Measurements from ENCODE around the gene NEFH. TPM values are rescaled to one million over a fixed set of nuclear protein-coding genes. Genes with fewer than 3 reads are reported as not detected.

The NEFH gene
- total and polyA plus RNA-seq, 2 donors (not counting 1 experiment from before 2014, with no cell fraction given) = 0.04 to 0.10 TPM

DNA sequence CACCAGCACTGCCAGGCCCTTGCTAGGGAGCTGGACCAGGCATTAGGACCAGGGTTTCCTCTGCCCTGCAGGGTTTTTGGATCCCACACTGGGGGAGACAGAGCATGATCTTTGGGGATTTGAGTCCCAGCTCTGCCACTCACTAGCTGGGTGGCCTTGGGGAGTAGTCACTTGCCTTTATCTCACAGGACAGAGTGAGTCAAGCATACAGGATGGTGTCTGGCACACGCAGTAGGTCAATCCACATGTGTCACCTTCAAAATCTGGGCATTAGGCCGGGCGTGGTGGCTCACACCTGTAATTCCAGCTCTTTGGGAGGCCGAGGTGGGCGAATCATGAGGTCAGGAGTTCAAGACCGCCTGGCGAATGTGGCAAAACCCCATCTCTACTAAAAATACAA, 2.7 kb downstream of the NEFH start:
- Mint-ChIP-seq H3K4me3 (no peak overlapping the region), H3K27ac (no peak overlapping the region), H3K27me3 (peaks cover 34% of the 10 kb centered on the region), H3K9me3 (ENCODE audit: insufficient read depth) (no peaks in the 10 kb centered on the region), H3K4me1 (peaks cover 25% of the 10 kb centered on the region)
- Histone ChIP-seq H3K4me3 (ENCODE audit: control extremely low read depth in 1 of 5, extremely low read depth in 1 of 5, insufficient read depth in 1 of 5, low read depth in 2 of 5, low read length in 4 of 5) (no peak overlapping the region), H4K20me1 (ENCODE audit: control insufficient read depth, insufficient read depth, low read length, poor library complexity, severe bottlenecking) (no peaks in the 10 kb centered on the region), H3K4me1 (ENCODE audit: control insufficient read depth in 2 of 2, insufficient read depth in 2 of 2, low read length in 2 of 2) (peaks cover 17 to 29% of the 10 kb centered on the region in 2 donors), H3K36me3 (replicated peaks in 1 of 2; ENCODE audit: control extremely low read depth in 1 of 2, control insufficient read depth in 1 of 2, extremely low read depth in 1 of 2, insufficient read depth in 2 of 2, low read length in 1 of 2) (no peaks in the 10 kb centered on the region), H3K27me3 (replicated peaks in 1 of 4; ENCODE audit: control extremely low read depth in 1 of 4, control insufficient read depth in 3 of 4, insufficient read depth in 4 of 4, low read length in 3 of 4) (peaks cover 0 to 56% (median 40%) of the 10 kb centered on the region in 4 experiments), H2AFZ (ENCODE audit: insufficient read depth, low read depth, low read length, poor library complexity, severe bottlenecking) (no peak overlapping the region), H3K4me2 (replicated peaks; ENCODE audit: low read depth, low read length, poor library complexity, severe bottlenecking) (no peak overlapping the region), H3K9me3 (ENCODE audit: control extremely low read depth in 1 of 3, control insufficient read depth in 2 of 3, insufficient read depth in 1 of 3, low read length in 2 of 3) (peaks cover 0 to 27% (median 0%) of the 10 kb centered on the region in 3 donors), H3K27ac (ENCODE audit: low read length in 2 of 2) (no peak overlapping the region), H3K79me2 (ENCODE audit: control insufficient read depth, insufficient read depth, low read length) (no peaks in the 10 kb centered on the region), H3K9ac (ENCODE audit: low read length) (no peak overlapping the region)
- TF ChIP-seq EZH2 (IDR thresholded peaks at IDR 0.05; ENCODE audit: borderline replicate concordance, insufficient read depth, low read depth, low read length, poor library complexity, severe bottlenecking) = no peak
- ATAC-seq (ENCODE audit: low read depth) = no peak
- intact Hi-C loops (cut with micrococcal nuclease) = no loop called here
- WGBS (ENCODE audit: insufficient coverage) = 98% methylated on average over 3 of the region's 7 CpGs
- ChIA-PET CTCF (interaction anchor here (1.0 to 2.4 kb wide), 2 partner anchors 11 to 522 kb away, joined by 3 to 10 read pairs; no protein-coding TSS in a partner anchor), POLR2A (no interaction called here)
- no peak for DNase-seq

DNA sequence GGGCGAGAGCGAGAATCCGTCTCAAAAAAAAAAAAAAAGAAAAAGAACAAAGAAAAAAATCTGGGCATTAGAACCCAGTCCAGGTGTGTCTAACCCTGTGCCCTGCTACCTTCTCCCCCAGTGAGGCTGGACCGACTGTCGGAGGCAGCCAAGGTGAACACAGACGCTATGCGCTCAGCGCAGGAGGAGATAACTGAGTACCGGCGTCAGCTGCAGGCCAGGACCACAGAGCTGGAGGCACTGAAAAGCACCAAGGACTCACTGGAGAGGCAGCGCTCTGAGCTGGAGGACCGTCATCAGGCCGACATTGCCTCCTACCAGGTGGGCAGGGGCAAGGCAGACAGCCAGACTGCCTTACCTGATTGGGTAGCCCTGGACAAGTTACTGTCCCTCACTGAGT, 3.2 kb downstream of the NEFH start:
- ATAC-seq (ENCODE audit: low read depth) = no peak
- Histone ChIP-seq H3K4me3 (ENCODE audit: control extremely low read depth in 1 of 5, extremely low read depth in 1 of 5, insufficient read depth in 1 of 5, low read depth in 2 of 5, low read length in 4 of 5) (no peak overlapping the region), H3K4me1 (ENCODE audit: control insufficient read depth in 2 of 2, insufficient read depth in 2 of 2, low read length in 2 of 2) (peaks cover 17 to 29% of the 10 kb centered on the region in 2 donors), H3K9ac (ENCODE audit: low read length) (no peak overlapping the region), H4K20me1 (ENCODE audit: control insufficient read depth, insufficient read depth, low read length, poor library complexity, severe bottlenecking) (no peaks in the 10 kb centered on the region), H3K36me3 (replicated peaks in 1 of 2; ENCODE audit: control extremely low read depth in 1 of 2, control insufficient read depth in 1 of 2, extremely low read depth in 1 of 2, insufficient read depth in 2 of 2, low read length in 1 of 2) (no peaks in the 10 kb centered on the region), H3K79me2 (ENCODE audit: control insufficient read depth, insufficient read depth, low read length) (no peaks in the 10 kb centered on the region), H3K27me3 (replicated peaks in 1 of 4; ENCODE audit: control extremely low read depth in 1 of 4, control insufficient read depth in 3 of 4, insufficient read depth in 4 of 4, low read length in 3 of 4) (peaks cover 0 to 52% (median 36%) of the 10 kb centered on the region in 4 experiments), H3K4me2 (replicated peaks; ENCODE audit: low read depth, low read length, poor library complexity, severe bottlenecking) (no peak overlapping the region), H3K27ac (ENCODE audit: low read length in 2 of 2) (no peak overlapping the region), H3K9me3 (ENCODE audit: control extremely low read depth in 1 of 3, control insufficient read depth in 2 of 3, insufficient read depth in 1 of 3, low read length in 2 of 3) (peaks cover 0 to 27% (median 0%) of the 10 kb centered on the region in 3 donors), H2AFZ (ENCODE audit: insufficient read depth, low read depth, low read length, poor library complexity, severe bottlenecking) (no peak overlapping the region)
- ChIA-PET CTCF (interaction anchor here (1.0 to 2.4 kb wide), 2 partner anchors 11 to 521 kb away, joined by 3 to 10 read pairs; no protein-coding TSS in a partner anchor), POLR2A (no interaction called here)
- intact Hi-C loops (cut with micrococcal nuclease) = no loop called here
- H3K9me3 Mint-ChIP-seq (ENCODE audit: insufficient read depth) = no peaks in the 10 kb centered on the region
- no peak overlapping the region for H3K27ac Mint-ChIP-seq
- H3K27me3 Mint-ChIP-seq = peaks cover 31% of the 10 kb centered on the region
- DNase-seq = no peak
- TF ChIP-seq, protein P1, sequence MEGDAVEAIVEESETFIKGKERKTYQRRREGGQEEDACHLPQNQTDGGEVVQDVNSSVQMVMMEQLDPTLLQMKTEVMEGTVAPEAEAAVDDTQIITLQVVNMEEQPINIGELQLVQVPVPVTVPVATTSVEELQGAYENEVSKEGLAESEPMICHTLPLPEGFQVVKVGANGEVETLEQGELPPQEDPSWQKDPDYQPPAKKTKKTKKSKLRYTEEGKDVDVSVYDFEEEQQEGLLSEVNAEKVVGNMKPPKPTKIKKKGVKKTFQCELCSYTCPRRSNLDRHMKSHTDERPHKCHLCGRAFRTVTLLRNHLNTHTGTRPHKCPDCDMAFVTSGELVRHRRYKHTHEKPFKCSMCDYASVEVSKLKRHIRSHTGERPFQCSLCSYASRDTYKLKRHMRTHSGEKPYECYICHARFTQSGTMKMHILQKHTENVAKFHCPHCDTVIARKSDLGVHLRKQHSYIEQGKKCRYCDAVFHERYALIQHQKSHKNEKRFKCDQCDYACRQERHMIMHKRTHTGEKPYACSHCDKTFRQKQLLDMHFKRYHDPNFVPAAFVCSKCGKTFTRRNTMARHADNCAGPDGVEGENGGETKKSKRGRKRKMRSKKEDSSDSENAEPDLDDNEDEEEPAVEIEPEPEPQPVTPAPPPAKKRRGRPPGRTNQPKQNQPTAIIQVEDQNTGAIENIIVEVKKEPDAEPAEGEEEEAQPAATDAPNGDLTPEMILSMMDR (IDR thresholded peaks at IDR 0.05) = no peak
- TF ChIP-seq EZH2 (IDR thresholded peaks at IDR 0.05; ENCODE audit: borderline replicate concordance, insufficient read depth, low read depth, low read length, poor library complexity, severe bottlenecking) = no peak
- WGBS (ENCODE audit: insufficient coverage) = 96% methylated on average over 12 of the region's 13 CpGs
- H3K4me1 Mint-ChIP-seq = peaks cover 20% of the 10 kb centered on the region
- no peak overlapping the region for H3K4me3 Mint-ChIP-seq
